ENCODE data around the gene MED8. TPM values are rescaled to one million over a fixed set of nuclear protein-coding genes. Genes with fewer than 3 reads are reported as not detected.

MED8 gene
- total and polyA plus RNA-seq, 2 donors from 2014 or later = 36.5 to 44.3 TPM

- TF ChIP-seq, protein P1, sequence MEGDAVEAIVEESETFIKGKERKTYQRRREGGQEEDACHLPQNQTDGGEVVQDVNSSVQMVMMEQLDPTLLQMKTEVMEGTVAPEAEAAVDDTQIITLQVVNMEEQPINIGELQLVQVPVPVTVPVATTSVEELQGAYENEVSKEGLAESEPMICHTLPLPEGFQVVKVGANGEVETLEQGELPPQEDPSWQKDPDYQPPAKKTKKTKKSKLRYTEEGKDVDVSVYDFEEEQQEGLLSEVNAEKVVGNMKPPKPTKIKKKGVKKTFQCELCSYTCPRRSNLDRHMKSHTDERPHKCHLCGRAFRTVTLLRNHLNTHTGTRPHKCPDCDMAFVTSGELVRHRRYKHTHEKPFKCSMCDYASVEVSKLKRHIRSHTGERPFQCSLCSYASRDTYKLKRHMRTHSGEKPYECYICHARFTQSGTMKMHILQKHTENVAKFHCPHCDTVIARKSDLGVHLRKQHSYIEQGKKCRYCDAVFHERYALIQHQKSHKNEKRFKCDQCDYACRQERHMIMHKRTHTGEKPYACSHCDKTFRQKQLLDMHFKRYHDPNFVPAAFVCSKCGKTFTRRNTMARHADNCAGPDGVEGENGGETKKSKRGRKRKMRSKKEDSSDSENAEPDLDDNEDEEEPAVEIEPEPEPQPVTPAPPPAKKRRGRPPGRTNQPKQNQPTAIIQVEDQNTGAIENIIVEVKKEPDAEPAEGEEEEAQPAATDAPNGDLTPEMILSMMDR (IDR thresholded peaks at IDR 0.05; ENCODE audit: borderline replicate concordance, extremely low read depth, insufficient read depth) = no peak
These were observed 43.0 kb downstream of the MED8 start for GRCh38 chr1:43346636-43347035.

GRCh38 chr1:43345120-43345519 is 44.5 kb downstream of the MED8 start:
- no peak overlapping the region for H3K27ac ChIP-seq (ENCODE audit: low read depth in 2 of 2, low read length in 2 of 2)
- FAIRE-seq (no peak), DNase-seq (no peak)
- no peaks in the 10 kb centered on the region for H3K27me3 ChIP-seq (ENCODE audit: control insufficient read depth, insufficient read depth, low read length)
- TF ChIP-seq, protein P1 (IDR thresholded peaks at IDR 0.05; ENCODE audit: borderline replicate concordance, extremely low read depth, insufficient read depth) = no peak
- no peak overlapping the region for H3K4me3 ChIP-seq (ENCODE audit: low read length in 3 of 3)
- H3K9ac ChIP-seq (ENCODE audit: low read length in 3 of 3) = no peak overlapping the region
- H3K9me3 ChIP-seq (ENCODE audit: control insufficient read depth in 2 of 3, insufficient read depth in 1 of 3, low read length in 3 of 3) = no peaks in the 10 kb centered on the region
- H3K36me3 ChIP-seq (ENCODE audit: control insufficient read depth in 2 of 3, insufficient read depth in 3 of 3, low read length in 3 of 3) = no peaks in the 10 kb centered on the region
- H3K4me1 ChIP-seq (ENCODE audit: control insufficient read depth in 2 of 3, insufficient read depth in 2 of 3, low read depth in 1 of 3, low read length in 3 of 3) = peaks cover 3 to 14% (median 5%) of the 10 kb centered on the region in 3 donors
- intact Hi-C loops (cut with DNase I) = no loop called here

More at GRCh38 chr1:43346636-43347035, 43.0 kb downstream of the MED8 start:
- no peaks in the 10 kb centered on the region for H3K27me3 ChIP-seq (ENCODE audit: control insufficient read depth, insufficient read depth, low read length)
- peaks cover 3 to 17% (median 9%) of the 10 kb centered on the region in 3 donors for H3K4me1 ChIP-seq (ENCODE audit: control insufficient read depth in 2 of 3, insufficient read depth in 2 of 3, low read depth in 1 of 3, low read length in 3 of 3)
- no peak for DNase-seq
- H3K9me3 ChIP-seq (ENCODE audit: control insufficient read depth in 2 of 3, insufficient read depth in 1 of 3, low read length in 3 of 3) = no peaks in the 10 kb centered on the region
- intact Hi-C loops (cut with DNase I) = no loop called here
- H3K27ac ChIP-seq (ENCODE audit: low read depth in 2 of 2, low read length in 2 of 2) = no peak overlapping the region
- H3K9ac ChIP-seq (ENCODE audit: low read length in 3 of 3) = no peak overlapping the region
- FAIRE-seq = no peak
- no peaks in the 10 kb centered on the region for H3K36me3 ChIP-seq (ENCODE audit: control insufficient read depth in 2 of 3, insufficient read depth in 3 of 3, low read length in 3 of 3)
- no peak overlapping the region for H3K4me3 ChIP-seq (ENCODE audit: low read length in 3 of 3)

DNA sequence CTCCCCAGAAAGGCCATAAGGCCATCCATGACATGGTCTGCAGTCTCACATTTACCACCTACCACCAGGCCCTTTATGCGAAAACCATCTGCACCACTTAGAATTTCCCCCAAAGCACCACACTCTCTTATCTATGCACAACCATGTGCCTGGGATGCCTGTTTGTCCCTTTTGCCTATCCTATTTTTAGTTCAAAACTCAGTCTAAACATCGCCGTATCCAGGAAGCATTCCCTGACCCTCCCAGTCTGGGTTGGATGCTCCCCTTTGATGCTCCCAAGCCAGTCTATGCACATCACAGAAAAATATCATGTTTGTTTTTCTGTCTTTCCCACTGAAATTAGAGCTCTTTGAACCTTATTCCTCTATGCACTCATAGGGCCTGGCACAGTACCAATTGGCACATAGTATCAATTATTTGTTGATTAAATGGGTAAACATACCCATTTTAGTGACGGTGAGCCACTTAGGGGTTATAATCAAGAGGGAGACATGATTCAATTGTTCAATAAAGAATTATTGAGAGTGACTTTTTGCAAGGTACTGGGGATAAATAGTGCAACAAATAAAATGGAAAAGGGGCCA is 45.2 kb downstream of the MED8 start:
- peaks cover 0 to 8% (median 0%) of the 10 kb centered on the region in 3 donors for H3K4me1 ChIP-seq (ENCODE audit: control insufficient read depth in 2 of 3, insufficient read depth in 2 of 3, low read depth in 1 of 3, low read length in 3 of 3)
- no peaks in the 10 kb centered on the region for H3K36me3 ChIP-seq (ENCODE audit: control insufficient read depth in 2 of 3, insufficient read depth in 3 of 3, low read length in 3 of 3)
- H3K9ac ChIP-seq (ENCODE audit: low read length in 3 of 3) = no peak overlapping the region
- TF ChIP-seq, protein P1 (IDR thresholded peaks at IDR 0.05; ENCODE audit: borderline replicate concordance, extremely low read depth, insufficient read depth) = no peak
- H3K9me3 ChIP-seq (ENCODE audit: control insufficient read depth in 2 of 3, insufficient read depth in 1 of 3, low read length in 3 of 3) = no peaks in the 10 kb centered on the region
- H3K4me3 ChIP-seq (ENCODE audit: low read length in 3 of 3) = no peak overlapping the region
- H3K27ac ChIP-seq (ENCODE audit: low read depth in 2 of 2, low read length in 2 of 2) = no peak overlapping the region
- FAIRE-seq = no peak
- intact Hi-C loops (cut with DNase I) = no loop called here
- DNase-seq = no peak
- H3K27me3 ChIP-seq (ENCODE audit: control insufficient read depth, insufficient read depth, low read length) = no peaks in the 10 kb centered on the region

- no peak for FAIRE-seq
- TF ChIP-seq, protein P1 (IDR thresholded peaks at IDR 0.05; ENCODE audit: borderline replicate concordance, extremely low read depth, insufficient read depth) = no peak
- Histone ChIP-seq H3K4me1 (ENCODE audit: control insufficient read depth in 2 of 3, insufficient read depth in 2 of 3, low read depth in 1 of 3, low read length in 3 of 3) (no peaks in the 10 kb centered on the region), H3K9me3 (ENCODE audit: control insufficient read depth in 2 of 3, insufficient read depth in 1 of 3, low read length in 3 of 3) (no peaks in the 10 kb centered on the region), H3K36me3 (ENCODE audit: control insufficient read depth in 2 of 3, insufficient read depth in 3 of 3, low read length in 3 of 3) (no peaks in the 10 kb centered on the region), H3K27me3 (ENCODE audit: control insufficient read depth, insufficient read depth, low read length) (no peaks in the 10 kb centered on the region), H3K4me3 (ENCODE audit: low read length in 3 of 3) (no peak overlapping the region), H3K9ac (ENCODE audit: low read length in 3 of 3) (no peak overlapping the region), H3K27ac (ENCODE audit: low read depth in 2 of 2, low read length in 2 of 2) (no peak overlapping the region)
- intact Hi-C loops (cut with DNase I) = no loop called here
- DNase-seq = no peak
These were observed 49.0 kb downstream of the MED8 start for GRCh38 chr1:43340559-43340958.
